ENCODE results near the gene DLX1. TPM values are rescaled to one million over a fixed set of nuclear protein-coding genes. Genes with fewer than 3 reads are reported as not detected.

Gene DLX1
- total and polyA plus RNA-seq, 9 of the 15 experiments (the other 6 are each of a cell fraction or from before 2014, with no cell fraction given): 1.9 to 26.2 (median 9.6) TPM

GRCh38 chr2:172046866-172047565 lies 38.3 kb upstream of the DLX1 start (continued):
- TF ChIP-seq HMGN3 (IDR thresholded peaks at IDR 0.05; ENCODE audit: borderline replicate concordance, extremely low read depth, insufficient read length, low read depth, low read length): no peak
- peak; percentile 65; the same call in 1 of the 2 replicates for TF ChIP-seq THRB (CRISPR knock-in tag; conservative IDR thresholded peaks at IDR 0.05)
- peak; percentile 24 for TF ChIP-seq ZBTB8A (IDR thresholded peaks at IDR 0.05; ENCODE audit: partially characterized antibody)

GRCh38 chr2:172047566-172048507 lies 37.5 kb upstream of the DLX1 start:
- ChIA-PET POLR2A (interaction anchor here (1.2 to 3.0 kb wide), 3 partner anchors 10 to 16 kb away, joined by 3 to 17 read pairs (median 8); no protein-coding TSS in a partner anchor), CTCF (ENCODE audit: low intra/inter-chr PET ratio) (no interaction called here)
- TF ChIP-seq SMAD1 (IDR thresholded peaks at IDR 0.05; ENCODE audit: low read depth, low read length, partially characterized antibody) (no peak), CXXC5 (CRISPR knock-in tag; IDR thresholded peaks at IDR 0.05) (0 out of 2 replicates have a peak, but pooled peaks have one; percentile 25), ZNF740 (CRISPR knock-in tag; IDR thresholded peaks at IDR 0.05) (no peak), ZNF740 (tag; IDR thresholded peaks at IDR 0.05) (0 out of 4 replicates have a peak, but pooled peaks of 1 of the 2 experiments have one; percentile 12), ZNF280B (CRISPR knock-in tag; IDR thresholded peaks at IDR 0.05) (0 out of 2 replicates have a peak, but pooled peaks have one; percentile 50), ZNF197 (CRISPR knock-in tag; IDR thresholded peaks at IDR 0.05; ENCODE audit: low read depth) (0 out of 2 replicates have a peak, but pooled peaks have one; percentile 54), NFE2L1 (tag; IDR thresholded peaks at IDR 0.05; ENCODE audit: borderline replicate concordance, low read depth) (no peak), ZNF584 (CRISPR knock-in tag; IDR thresholded peaks at IDR 0.05; ENCODE audit: low read depth) (peak; percentile 61), POLR3G (IDR thresholded peaks at IDR 0.05; ENCODE audit: extremely low read depth, insufficient read length, insufficient replicate concordance) (no peak)

More at GRCh38 chr2:172047566-172048507, 37.5 kb upstream of the DLX1 start:
- Histone ChIP-seq H4K20me1 (replicated peaks; ENCODE audit: control insufficient read depth, insufficient read depth, low read length) (no peaks in the 10 kb centered on the region), H3K36me3 (ENCODE audit: control insufficient read depth, insufficient read depth, low read length) (no peaks in the 10 kb centered on the region), H3K4me1 (replicated peaks in 1 of 2; ENCODE audit: control insufficient read depth in 2 of 2, insufficient read depth in 2 of 2, low read length in 2 of 2) (peaks cover 3 to 41% of the 10 kb centered on the region in 2 experiments; a peak in 4 of 5 replicates), H3K4me3 (no peak overlapping the region), H3K9ac (ENCODE audit: insufficient read depth in 1 of 2, low read depth in 2 of 2, low read length in 2 of 2) (peak overlapping the region in 1 of 2 experiments; percentile 62; a peak in 3 of 4 replicates), H3K4me2 (ENCODE audit: insufficient read depth, low read length) (peak overlapping the region; percentile 2; the same call in 1 of the 2 replicates), H3K27ac (ENCODE audit: extremely low read depth, low read depth, low read length) (peak overlapping the region; percentile 83), H2AFZ (ENCODE audit: low read depth, low read length) (peak overlapping the region; percentile 90), H3K9me3 (replicated peaks; ENCODE audit: control insufficient read depth, insufficient read depth, low read depth, low read length) (no peaks in the 10 kb centered on the region), H3K27me3 (ENCODE audit: control insufficient read depth in 2 of 2, insufficient read depth in 2 of 2, low read length in 2 of 2) (no peaks in the 10 kb centered on the region), H3K79me2 (ENCODE audit: control insufficient read depth, insufficient read depth, low read length) (peaks cover 11% of the 10 kb centered on the region; the same call in 2 of the 3 replicates), H3K9me1 (ENCODE audit: control insufficient read depth, insufficient read depth, low read length) (no peaks in the 10 kb centered on the region)
- intact Hi-C loops (cut with micrococcal nuclease): loop anchor here (2.0 to 5.0 kb wide), 2 partner anchors 37 to 126 kb away; partner anchors contain the start of genes DLX1 and HAT1
- ATAC-seq (peak; percentile 49), FAIRE-seq (peak; percentile 11), DNase-seq (ENCODE audit: extremely low read depth in 1 of 4, low spot score in 3 of 4) (peak in 1 of 4 experiments; percentile 31)
- in situ Hi-C loops (cut with MboI): no loop called here
- BruUV-seq (replicated peaks): no TSS peak
- 61% methylated on average over 8 of the region's 8 CpGs for WGBS (ENCODE audit: insufficient coverage, low coverage, missing lambda C conversion rate)

All from K562 (cell line).